ENCODE results near the gene PRKAG1. TPM values are rescaled to one million over a fixed set of nuclear protein-coding genes. Genes with fewer than 3 reads are reported as not detected.

PRKAG1 gene
- total and polyA plus RNA-seq, 8 donors = 48.4 to 81.8 (median 78.3) TPM

DNA sequence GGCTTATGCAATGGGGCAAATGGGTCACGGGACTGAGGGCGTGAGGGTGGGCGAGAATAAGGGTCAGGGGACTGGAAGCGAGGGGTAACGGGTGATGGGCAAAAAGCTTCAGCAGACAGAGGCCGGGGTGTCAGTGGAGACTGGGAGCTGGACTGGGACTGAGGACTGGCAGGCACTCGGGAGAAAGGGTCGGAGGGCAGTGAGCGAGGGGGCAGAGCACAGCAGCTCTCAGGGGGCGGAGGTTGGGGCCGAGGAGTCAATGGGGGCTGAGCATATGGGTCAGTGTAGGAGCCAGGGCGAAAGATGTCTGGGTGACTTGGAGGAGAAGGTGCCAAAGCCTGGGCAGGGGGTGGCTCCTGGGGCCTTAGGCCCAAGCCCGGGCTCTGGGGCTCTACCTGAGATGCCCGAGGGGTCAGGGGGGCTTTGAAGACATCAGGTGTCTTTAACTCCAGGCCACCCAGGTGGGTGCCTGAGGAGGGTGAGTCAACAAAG is 21.8 kb upstream of the PRKAG1 start:
- H3K4me1 ChIP-seq = no peaks in the 10 kb centered on the region
- no peak for ATAC-seq

DNA sequence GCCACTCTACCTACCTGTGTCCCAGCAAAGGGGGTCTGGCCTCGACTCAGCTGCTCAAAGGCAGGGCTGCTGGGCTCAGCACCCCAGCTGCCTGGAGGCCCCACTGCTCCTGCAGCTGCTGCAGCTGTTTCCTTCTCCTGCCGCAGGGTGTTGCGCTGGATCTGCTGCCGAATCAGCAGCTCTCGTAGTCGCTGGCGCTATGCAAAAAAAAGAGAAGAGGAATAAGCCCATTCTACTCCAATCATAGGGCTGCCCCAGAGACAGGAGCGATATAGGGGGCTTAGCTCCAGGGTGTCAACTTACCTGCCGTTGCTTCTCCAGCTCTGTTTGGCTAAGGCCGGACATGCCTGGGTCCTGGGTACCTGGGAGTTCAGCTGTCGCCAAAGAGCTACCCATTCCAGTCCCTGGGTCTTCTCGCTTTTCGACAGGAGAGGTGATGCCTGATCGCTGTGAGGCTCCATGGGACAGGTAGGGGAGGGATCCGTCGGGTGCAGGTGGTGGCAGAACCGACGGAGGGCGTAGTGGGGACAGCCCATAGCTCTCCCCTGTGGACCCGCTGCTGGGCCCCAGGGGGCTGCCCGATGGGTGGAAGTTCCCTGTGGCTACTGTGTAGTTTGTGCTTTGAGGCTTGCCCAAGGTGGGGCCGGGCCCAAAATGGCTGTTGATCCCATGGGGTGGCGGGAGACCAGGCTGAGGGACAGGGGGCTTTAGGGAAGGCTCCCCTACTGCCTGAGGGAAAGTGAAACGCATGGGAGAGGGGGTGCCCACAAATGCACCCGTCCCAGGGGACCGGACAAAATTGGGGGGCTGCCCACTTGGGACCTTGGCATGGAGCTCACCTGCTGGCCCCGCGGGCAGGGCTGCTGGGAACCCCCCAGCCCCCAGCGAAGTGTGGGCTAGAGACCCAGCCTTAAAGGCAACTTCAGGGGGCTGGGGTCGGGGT is 21.1 kb upstream of the PRKAG1 start:
- Histone ChIP-seq H3K4me3 (no peak overlapping the region), H3K9me3 (no peaks in the 10 kb centered on the region), H3K27ac (no peak overlapping the region), H3K27me3 (no peaks in the 10 kb centered on the region), H3K36me3 (peaks cover 6 to 100% of the 10 kb centered on the region in 2 donors), H3K4me1 (no peaks in the 10 kb centered on the region)
- intact Hi-C loops (cut with DNase I) = no loop called here
- DNase-seq = peak in 1 of 4 donors; percentile 68
- TF ChIP-seq CTCF (IDR thresholded peaks at IDR 0.05) = no peak
- ATAC-seq = no peak

More for the DNA sequence above, 21.8 kb upstream of the PRKAG1 start:
- H3K27ac ChIP-seq = no peak overlapping the region
- intact Hi-C loops (cut with DNase I) = no loop called here
- no peak overlapping the region for H3K4me3 ChIP-seq
- peak in 1 of 4 donors; percentile 47 for DNase-seq
- no peaks in the 10 kb centered on the region for H3K27me3 ChIP-seq
- TF ChIP-seq CTCF (IDR thresholded peaks at IDR 0.05) = no peak
- H3K9me3 ChIP-seq = no peaks in the 10 kb centered on the region
- peaks cover 6 to 100% of the 10 kb centered on the region in 2 donors for H3K36me3 ChIP-seq

DNA sequence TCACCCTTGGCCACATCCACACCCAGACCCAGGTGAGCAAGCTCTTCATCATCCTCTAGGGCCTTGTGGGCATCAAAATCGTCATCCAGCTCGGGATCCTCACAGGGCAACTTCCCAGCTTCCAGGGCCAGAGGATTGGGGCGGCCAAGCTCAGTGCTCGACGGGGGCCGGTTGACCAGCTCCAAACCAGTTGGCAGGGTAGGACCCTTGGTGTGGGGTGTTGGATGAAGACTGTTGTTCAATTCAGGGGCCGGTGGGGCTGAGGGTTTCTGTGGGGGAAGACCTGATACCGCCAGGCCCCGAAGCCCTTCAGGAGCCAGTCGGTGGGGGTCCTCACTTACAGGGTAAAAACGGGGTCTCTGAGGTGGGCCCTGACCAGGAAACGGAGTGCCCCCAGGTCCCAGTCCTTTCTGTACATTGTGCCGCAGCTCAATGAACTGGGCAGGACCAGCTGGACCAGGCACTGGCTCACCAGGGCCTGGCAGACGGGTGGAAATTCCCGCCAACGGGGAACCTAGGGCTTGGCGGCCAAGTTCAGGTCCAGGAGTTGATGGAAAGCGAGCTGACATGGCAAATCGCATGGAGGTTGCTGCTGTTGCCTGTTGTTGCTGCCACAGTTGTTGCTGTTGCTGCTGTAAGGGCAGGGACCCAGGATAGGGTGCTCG is 19.8 kb upstream of the PRKAG1 start:
- no peaks in the 10 kb centered on the region for H3K27me3 ChIP-seq
- intact Hi-C loops (cut with DNase I) = no loop called here
- TF ChIP-seq CTCF (IDR thresholded peaks at IDR 0.05) = no peak
- no peaks in the 10 kb centered on the region for H3K9me3 ChIP-seq
- no peak overlapping the region for H3K4me3 ChIP-seq
- no peaks in the 10 kb centered on the region for H3K4me1 ChIP-seq
- DNase-seq (peak in 1 of 4 donors; percentile 53), ATAC-seq (no peak)
- H3K36me3 ChIP-seq = peaks cover 4 to 100% of the 10 kb centered on the region in 2 donors
- no peak overlapping the region for H3K27ac ChIP-seq

GRCh38 chr12:49037947-49038237 is 19.3 kb upstream of the PRKAG1 start:
- TF ChIP-seq CTCF (IDR thresholded peaks at IDR 0.05) = no peak
- peak in 1 of 4 donors; percentile 41 for DNase-seq
- no peak for ATAC-seq
- H3K36me3 ChIP-seq = peaks cover 0 to 100% of the 10 kb centered on the region in 2 donors
- H3K9me3 ChIP-seq = no peaks in the 10 kb centered on the region
- no peaks in the 10 kb centered on the region for H3K27me3 ChIP-seq
- intact Hi-C loops (cut with DNase I) = no loop called here
- H3K27ac ChIP-seq = no peak overlapping the region
- H3K4me1 ChIP-seq = no peaks in the 10 kb centered on the region
- H3K4me3 ChIP-seq = no peak overlapping the region

Measured in left lung (tissue), 10 donors.